ENCODE measurements around the gene PDZK1IP1.

DNA sequence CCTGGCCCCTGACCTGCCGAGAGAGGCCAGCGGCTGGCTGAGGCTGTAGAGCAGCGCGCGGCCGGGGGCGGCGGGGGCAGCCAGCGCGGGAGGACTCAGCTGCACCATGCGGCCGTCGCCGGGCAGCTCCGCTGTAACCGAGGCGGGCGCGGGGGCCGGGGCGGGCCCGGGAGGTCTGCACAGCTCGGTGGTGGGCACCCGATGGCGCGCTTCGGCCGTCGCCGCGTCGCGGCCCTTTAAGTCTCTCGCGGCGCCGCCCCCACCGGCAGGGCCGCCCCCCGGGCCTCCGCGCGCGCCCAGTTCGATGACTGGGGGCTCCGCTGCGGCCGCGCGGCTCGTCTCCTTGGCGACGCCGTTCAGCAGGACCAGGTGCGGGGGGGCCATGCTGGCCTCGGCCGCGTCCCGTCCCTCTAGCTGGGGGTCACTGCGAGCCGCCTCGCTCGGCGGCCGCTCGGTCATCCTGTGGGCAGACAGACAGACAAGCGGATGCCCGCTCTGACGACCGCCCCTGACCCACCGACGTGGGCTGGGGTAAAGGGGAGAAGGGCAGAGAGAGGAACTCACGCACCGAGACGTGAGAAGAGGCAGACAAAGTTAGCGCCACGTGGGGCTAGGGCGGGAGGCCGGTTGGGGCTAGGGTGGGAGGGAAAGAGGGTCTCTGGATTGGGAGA is 35.7 kb upstream of the PDZK1IP1 start:
- no peak for TF ChIP-seq CTCF (IDR thresholded peaks at IDR 0.05)
- no peak for TF ChIP-seq POLR2AphosphoS5 (IDR thresholded peaks at IDR 0.05)
- no peak for TF ChIP-seq POLR2A (IDR thresholded peaks at IDR 0.05)
